Colonic mucosa (tissue), 4 donors: ENCODE data around the gene GRK3. TPM values are rescaled to one million over a fixed set of nuclear protein-coding genes. Genes with fewer than 3 reads are reported as not detected.

Source experiments
- DNase-seq: peaks from one replicate; pipeline ENCODE4 v3.0.0-alpha.2; 2020
- H3K27ac ChIP-seq: fragments of 200-600 bp; one replicate; pipeline ENCODE4 v1.8.0; 2021
- H3K27me3 ChIP-seq: fragments of 200-600 bp; one replicate; pipeline ENCODE4 v1.8.0; 2021
- H3K36me3 ChIP-seq: fragments of 200-600 bp; one replicate; pipeline ENCODE4 v1.8.0; 2021
- H3K4me1 ChIP-seq: fragments of 200-600 bp; one replicate; pipeline ENCODE4 v1.8.0; 2021; ENCODE audit warnings: mild to moderate bottlenecking
- H3K4me3 ChIP-seq: fragments of 200-600 bp; one replicate; pipeline ENCODE4 v1.8.0; 2021
- H3K9ac ChIP-seq, 2 donors: one replicate each; pipeline ENCODE4 v1.7.0; 2013; ENCODE audit warnings: control low read depth in 2 of 2, low read depth in 2 of 2, low read length in 2 of 2
- H3K9me3 ChIP-seq: fragments of 200-600 bp; one replicate; pipeline ENCODE4 v1.8.0; 2021
- intact Hi-C: fragments of 100-400 bp; cut with DNase I; formaldehyde crosslinking; loops from one replicate; pipeline ENCODE4 v1.14.1; 2022
- total RNA-seq, 2 donors: library from RNA; stranded (reverse); fragmentation: NEBNext Ultra II Directional in 1 of 2; extraction: Animal tissue kit (Norgen Biotek cat#: 25700) in 1 of 2; gene quantifications; one replicate each; pipeline ENCODE4 v1.2.1, GENCODE V29; 2021
- TF ChIP-seq, protein P1 (sequence below): fragments of 200-600 bp; IDR thresholded peaks from one replicate; pipeline ENCODE4 v1.8.0; 2022; ENCODE audit warnings: antibody characterized with exemption, mild to moderate bottlenecking
- donor health status: healthy.
- donor health status: DM: no; HTN: no; CAD: no.
- donor health status: DM: no; HTN: no; CAD: no.

The GRK3 gene
- total RNA-seq, 2 donors from 2014 or later = 2.9 to 5.3 TPM

GRCh38 chr22:25692397-25693267, 128.2 kb downstream of the GRK3 start:
- DNase-seq = no peak
- intact Hi-C loops = no loop called here

GRCh38 chr22:25693268-25693565, 128.7 kb downstream of the GRK3 start:
- H3K27ac ChIP-seq = no peak overlapping the region
- no peak for DNase-seq
- no peaks in the 10 kb centered on the region for H3K4me1 ChIP-seq
- intact Hi-C loops = no loop called here
- no peak overlapping the region for H3K4me3 ChIP-seq
- no peaks in the 10 kb centered on the region for H3K9me3 ChIP-seq
- TF ChIP-seq, protein P1, sequence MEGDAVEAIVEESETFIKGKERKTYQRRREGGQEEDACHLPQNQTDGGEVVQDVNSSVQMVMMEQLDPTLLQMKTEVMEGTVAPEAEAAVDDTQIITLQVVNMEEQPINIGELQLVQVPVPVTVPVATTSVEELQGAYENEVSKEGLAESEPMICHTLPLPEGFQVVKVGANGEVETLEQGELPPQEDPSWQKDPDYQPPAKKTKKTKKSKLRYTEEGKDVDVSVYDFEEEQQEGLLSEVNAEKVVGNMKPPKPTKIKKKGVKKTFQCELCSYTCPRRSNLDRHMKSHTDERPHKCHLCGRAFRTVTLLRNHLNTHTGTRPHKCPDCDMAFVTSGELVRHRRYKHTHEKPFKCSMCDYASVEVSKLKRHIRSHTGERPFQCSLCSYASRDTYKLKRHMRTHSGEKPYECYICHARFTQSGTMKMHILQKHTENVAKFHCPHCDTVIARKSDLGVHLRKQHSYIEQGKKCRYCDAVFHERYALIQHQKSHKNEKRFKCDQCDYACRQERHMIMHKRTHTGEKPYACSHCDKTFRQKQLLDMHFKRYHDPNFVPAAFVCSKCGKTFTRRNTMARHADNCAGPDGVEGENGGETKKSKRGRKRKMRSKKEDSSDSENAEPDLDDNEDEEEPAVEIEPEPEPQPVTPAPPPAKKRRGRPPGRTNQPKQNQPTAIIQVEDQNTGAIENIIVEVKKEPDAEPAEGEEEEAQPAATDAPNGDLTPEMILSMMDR = no peak
- H3K36me3 ChIP-seq = no peaks in the 10 kb centered on the region
- no peak overlapping the region for H3K9ac ChIP-seq
- H3K27me3 ChIP-seq = no peaks in the 10 kb centered on the region

More at GRCh38 chr22:25692397-25693267, 128.2 kb downstream of the GRK3 start:
- Histone ChIP-seq H3K27me3 (no peaks in the 10 kb centered on the region), H3K36me3 (no peaks in the 10 kb centered on the region), H3K9me3 (no peaks in the 10 kb centered on the region), H3K9ac (no peak overlapping the region), H3K27ac (no peak overlapping the region), H3K4me1 (no peaks in the 10 kb centered on the region), H3K4me3 (no peak overlapping the region)
- TF ChIP-seq, protein P1 = no peak

GRCh38 chr22:25694196-25694907, 129.9 kb downstream of the GRK3 start:
- H3K27me3 ChIP-seq = no peaks in the 10 kb centered on the region
- no peaks in the 10 kb centered on the region for H3K4me1 ChIP-seq
- TF ChIP-seq, protein P1 = no peak
- no peak for DNase-seq
- H3K9ac ChIP-seq = no peak overlapping the region
- no peak overlapping the region for H3K4me3 ChIP-seq
- H3K36me3 ChIP-seq = no peaks in the 10 kb centered on the region
- no peak overlapping the region for H3K27ac ChIP-seq
- intact Hi-C loops = no loop called here
- H3K9me3 ChIP-seq = no peaks in the 10 kb centered on the region

- intact Hi-C loops = no loop called here
- H3K4me1 ChIP-seq = no peaks in the 10 kb centered on the region
- DNase-seq = no peak
- H3K9ac ChIP-seq = no peak overlapping the region
- no peaks in the 10 kb centered on the region for H3K27me3 ChIP-seq
- TF ChIP-seq, protein P1 = no peak
- H3K27ac ChIP-seq = no peak overlapping the region
- no peaks in the 10 kb centered on the region for H3K9me3 ChIP-seq
- no peak overlapping the region for H3K4me3 ChIP-seq
- no peaks in the 10 kb centered on the region for H3K36me3 ChIP-seq
These were observed 130.7 kb downstream of the GRK3 start for GRCh38 chr22:25695146-25695545.

DNA sequence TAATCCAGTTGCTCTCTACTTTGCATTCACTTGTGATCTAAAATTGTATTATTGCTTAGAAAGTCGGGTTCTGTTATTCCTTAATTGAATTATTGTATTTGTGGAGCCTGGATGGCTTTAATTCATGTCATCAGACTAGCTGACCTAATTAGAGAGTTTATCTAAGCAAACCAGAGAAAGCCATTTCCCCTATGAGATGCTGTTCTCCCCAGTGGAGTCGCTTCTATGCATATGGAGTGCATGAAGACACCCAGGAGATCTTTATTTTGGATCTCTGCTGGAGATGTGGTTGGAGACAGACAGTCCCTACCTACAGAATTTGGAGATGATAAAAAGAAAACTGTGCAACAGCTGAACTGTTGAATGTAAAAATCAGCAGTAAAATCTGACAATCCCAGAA, 132.3 kb downstream of the GRK3 start:
- Histone ChIP-seq H3K4me1 (no peaks in the 10 kb centered on the region), H3K36me3 (no peaks in the 10 kb centered on the region), H3K9me3 (no peaks in the 10 kb centered on the region), H3K9ac (no peak overlapping the region), H3K4me3 (no peak overlapping the region), H3K27ac (no peak overlapping the region), H3K27me3 (no peaks in the 10 kb centered on the region)
- TF ChIP-seq, protein P1 = no peak
- intact Hi-C loops = no loop called here
- no peak for DNase-seq
